DMS153 (cell line): ENCODE results near the gene DLG5.

Experiments
- DNase-seq: peaks from one replicate; lab custom pipeline; 2025; lab: John Stamatoyannopoulos, UW

Gene DLG5

GRCh38 chr10:77841711-77842375 is 84.7 kb downstream of the DLG5 start:
- no peak for DNase-seq

- DNase-seq, result no peak
These were observed 85.9 kb downstream of the DLG5 start for GRCh38 chr10:77840636-77841035.

- no peak for DNase-seq
These were observed 88.5 kb downstream of the DLG5 start for GRCh38 chr10:77837925-77838595.

- no peak for DNase-seq
These were observed 89.2 kb downstream of the DLG5 start for GRCh38 chr10:77837248-77837924.

GRCh38 chr10:77836299-77836820 is 90.2 kb downstream of the DLG5 start:
- no peak for DNase-seq

GRCh38 chr10:77835669-77836086 is 90.9 kb downstream of the DLG5 start:
- DNase-seq, result no peak

GRCh38 chr10:77834943-77835668 is 91.4 kb downstream of the DLG5 start:
- no peak for DNase-seq

GRCh38 chr10:77834540-77834939 is 92.0 kb downstream of the DLG5 start:
- DNase-seq, result no peak

- DNase-seq, result no peak
These were observed 92.8 kb downstream of the DLG5 start for GRCh38 chr10:77833792-77834191.

- no peak for DNase-seq
These were observed 93.3 kb downstream of the DLG5 start for GRCh38 chr10:77833225-77833624.

DNA sequence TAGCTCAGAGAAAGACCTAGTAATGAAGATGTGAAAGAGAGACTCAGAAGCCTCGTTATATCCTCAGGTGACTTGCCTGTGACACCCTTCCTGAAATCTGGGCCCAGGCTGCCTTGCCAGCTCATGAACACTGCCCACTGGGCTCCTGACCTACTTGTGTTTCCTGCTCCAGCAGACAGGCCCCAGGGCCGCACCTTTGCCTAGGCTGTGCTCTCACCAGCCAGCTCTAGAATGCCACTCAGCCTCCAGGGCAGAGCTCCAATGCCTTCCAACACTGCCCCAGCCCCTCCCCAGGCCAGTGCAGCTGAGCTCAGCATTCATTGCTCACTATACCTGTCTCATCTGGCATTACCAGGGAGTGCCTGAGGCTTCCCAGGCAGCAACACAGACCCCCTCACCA is 94.3 kb downstream of the DLG5 start:
- no peak for DNase-seq

- no peak for DNase-seq
These were observed 97.2 kb downstream of the DLG5 start for GRCh38 chr10:77829356-77829755.

- DNase-seq, result no peak
These were observed 98.2 kb downstream of the DLG5 start for GRCh38 chr10:77828377-77828776.

DNA sequence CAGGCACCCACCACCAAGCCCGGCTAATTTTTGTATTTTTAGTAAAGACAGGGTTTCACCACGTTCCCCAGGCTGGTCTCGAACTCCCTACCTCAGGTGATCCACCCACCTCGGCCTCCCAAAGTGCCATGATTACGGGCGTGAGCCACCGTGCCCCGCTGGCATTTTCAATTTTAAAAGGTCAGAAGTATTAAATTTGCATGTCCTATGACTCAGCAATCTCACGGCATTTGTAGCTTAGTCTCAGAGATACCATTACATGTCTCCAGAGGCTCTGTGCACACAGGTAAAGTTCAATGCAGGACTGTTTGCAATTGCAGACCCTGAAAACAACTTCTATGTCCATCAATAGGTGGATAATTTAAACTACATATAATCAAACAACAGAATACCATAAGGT is 99.2 kb downstream of the DLG5 start:
- DNase-seq, result no peak

DNA sequence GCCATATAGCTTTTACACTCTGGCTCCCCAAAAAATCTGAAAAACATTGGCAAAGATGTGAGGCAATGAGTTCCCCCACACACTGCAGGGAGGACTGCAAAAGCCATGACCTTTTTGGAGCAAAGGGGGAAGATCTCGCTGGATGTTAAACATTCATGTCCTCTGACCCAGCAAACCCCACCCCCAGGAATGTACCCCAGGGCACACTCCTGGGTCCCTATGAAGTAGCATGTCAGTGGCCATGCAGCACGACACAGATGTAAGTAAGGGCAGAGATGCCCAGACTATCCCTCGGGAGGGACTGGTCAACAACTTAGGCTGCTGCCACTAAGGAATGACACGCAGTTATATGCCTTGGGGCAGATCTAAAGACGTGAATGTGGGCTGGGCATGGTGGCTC is 100.6 kb downstream of the DLG5 start:
- DNase-seq, result no peak

DNA sequence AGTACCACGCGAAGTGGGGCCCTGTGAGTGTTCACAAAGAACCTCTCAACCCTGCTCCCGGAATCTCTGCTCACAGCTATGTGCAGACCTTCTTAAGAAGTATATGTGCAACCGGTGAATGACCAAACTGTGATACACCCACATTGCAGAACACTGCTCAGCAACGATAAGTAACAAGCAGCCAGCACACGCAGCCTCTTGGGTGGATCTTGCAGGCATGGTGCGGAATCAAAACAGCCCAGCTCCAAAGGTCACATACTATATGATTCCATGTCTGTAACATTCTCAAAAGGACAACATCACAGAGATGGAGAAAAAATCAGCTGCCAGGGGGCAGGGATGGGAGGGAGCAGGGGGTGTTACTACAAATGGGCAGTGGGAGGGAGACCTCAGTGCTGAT is 101.6 kb downstream of the DLG5 start:
- DNase-seq, result no peak

DNA sequence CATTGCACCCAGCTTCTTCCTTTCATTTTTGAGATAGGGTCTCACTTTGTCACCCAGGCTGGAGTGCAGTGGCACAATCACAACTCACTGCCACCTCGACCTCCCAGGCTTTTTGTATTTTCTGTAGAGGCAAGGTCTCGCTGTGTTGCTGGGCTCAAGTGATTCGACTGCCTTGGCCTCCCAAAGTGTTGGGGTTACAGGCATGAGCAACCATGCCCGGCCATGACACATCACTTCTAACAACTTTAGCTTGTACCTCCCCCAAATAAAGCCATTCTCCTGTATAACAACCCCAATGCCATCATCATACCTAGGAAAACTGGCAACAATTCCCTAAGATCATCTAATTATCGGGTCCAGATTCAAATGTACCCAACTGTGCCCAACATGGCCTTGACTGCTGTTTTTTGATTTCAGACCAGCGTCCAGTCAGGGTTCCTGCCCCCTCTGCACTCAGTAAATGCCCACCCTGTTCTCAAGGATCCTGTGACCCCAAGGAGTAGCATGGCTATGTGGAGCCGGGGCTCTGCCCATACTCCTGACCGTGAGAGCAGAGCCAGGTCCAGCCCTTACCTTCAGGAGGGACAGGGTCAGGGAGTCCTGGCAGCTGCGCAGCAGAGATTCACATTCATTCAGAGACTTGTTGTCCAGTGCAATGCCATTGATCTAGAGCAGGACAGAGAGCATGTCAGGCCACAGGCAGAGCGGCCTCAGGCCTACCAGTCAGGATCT is 102.6 kb downstream of the DLG5 start:
- DNase-seq, result no peak

DNA sequence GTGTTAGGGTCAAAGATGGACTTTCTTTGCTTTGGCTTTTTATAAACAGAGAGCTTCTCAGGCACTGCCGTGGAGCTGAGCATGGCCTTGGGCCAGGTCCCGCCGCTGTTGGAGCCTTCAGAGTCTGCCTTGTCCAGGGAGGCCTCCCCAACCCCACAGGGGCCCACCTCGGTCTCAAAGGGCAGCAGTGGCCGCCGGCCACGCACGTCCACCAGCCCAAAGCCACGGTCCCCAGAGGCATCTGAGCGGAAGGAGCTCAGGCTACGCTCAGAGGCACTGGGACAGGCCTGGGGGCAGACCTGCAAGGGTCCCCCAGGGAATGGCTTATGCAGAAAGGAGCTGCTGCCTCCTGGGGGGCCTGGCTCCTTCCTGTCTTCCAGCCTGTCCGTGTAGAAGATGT is 105.0 kb downstream of the DLG5 start:
- DNase-seq, result no peak

DNA sequence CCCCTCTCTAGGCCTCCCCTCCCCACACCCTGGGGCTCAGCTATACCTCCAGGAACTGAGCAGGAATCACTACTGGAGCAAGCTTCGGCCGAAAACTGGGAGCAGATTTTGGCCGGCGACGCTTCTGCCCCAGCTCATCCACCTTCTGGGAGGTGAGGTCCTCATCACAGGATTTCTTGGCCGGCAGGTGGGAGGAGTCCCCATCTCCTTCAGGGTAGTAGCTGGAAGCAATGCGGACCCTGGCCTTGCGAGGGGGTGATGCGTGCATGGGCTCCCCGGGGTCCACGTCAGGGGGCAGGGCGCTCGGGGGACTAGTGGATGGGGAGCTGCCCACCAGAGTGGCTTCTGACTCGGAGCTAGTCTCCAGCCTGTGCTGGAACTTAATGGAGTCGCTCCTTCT is 105.5 kb downstream of the DLG5 start:
- DNase-seq, result no peak

DNA sequence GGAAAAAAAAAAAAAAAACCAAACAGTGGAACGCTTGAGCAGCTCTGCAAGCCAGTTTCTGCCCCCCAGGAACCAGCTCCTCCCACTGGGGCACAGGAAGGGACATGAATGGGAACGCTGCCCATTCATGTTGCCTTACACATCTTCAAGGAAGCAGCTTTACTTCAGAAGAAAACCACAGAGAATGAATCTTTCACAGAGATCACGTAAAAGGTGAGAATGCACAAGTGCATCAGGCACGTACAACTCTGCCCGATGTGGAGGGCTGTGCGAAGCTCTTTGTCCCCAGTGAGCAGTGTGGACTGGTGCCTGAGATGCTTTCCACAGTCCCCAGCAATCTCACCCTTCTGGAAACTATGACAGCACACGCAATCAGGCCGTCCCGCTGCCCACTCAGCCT is 106.2 kb downstream of the DLG5 start:
- no peak for DNase-seq

- DNase-seq, result no peak
These were observed 107.1 kb downstream of the DLG5 start for GRCh38 chr10:77819210-77820112.
